ENCODE measurements around the gene BRSK1. TPM values are rescaled to one million over a fixed set of nuclear protein-coding genes. Genes with fewer than 3 reads are reported as not detected.

Gene BRSK1
- total and polyA plus RNA-seq, 2 of the 13 experiments (the other 11 are each of a cell fraction or from before 2014, with no cell fraction given), result 0.18 to 1.2 TPM

DNA sequence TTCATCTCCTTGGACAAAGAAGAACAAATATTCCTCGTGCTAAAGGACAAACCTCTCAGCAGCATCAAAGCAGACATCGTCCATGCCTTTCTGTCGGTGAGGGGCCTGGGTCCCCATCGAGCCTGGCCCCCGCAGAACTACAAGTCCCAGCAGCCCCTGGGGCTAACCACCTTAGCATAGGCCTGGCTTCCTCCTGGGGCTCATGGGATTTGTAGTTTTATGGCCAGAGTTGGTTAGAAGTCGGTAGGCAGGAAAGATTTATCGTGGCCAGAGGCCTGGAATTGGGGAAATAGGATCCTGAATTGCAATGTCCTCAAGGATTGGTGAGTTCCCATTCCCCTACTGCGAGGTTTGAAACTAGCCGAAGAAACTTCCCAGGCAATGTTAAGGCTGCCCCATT, 21.7 kb downstream of the BRSK1 start (continued):
- TF ChIP-seq ZBED4 (CRISPR knock-in tag; IDR thresholded peaks at IDR 0.05; ENCODE audit: borderline replicate concordance) (no peak), CREB1 (IDR thresholded peaks at IDR 0.05) (no peak), CREB1 (CRISPR knock-in tag; IDR thresholded peaks at IDR 0.05) (peak; percentile 54; the same call in 1 of the 2 replicates), HDAC2 (CRISPR knock-in tag; IDR thresholded peaks at IDR 0.05) (no peak), CHCHD3 (CRISPR knock-in tag; IDR thresholded peaks at IDR 0.05) (no peak), ZNF264 (CRISPR knock-in tag; IDR thresholded peaks at IDR 0.05) (no peak), KLF16 (CRISPR knock-in tag; IDR thresholded peaks at IDR 0.05) (0 out of 4 replicates have a peak, but pooled peaks of 1 of the 2 experiments have one; percentile 24), FOSL2 (CRISPR knock-in tag; IDR thresholded peaks at IDR 0.05) (0 out of 2 replicates have a peak, but pooled peaks have one; percentile 13), ARNT (IDR thresholded peaks at IDR 0.05) (no peak), ZHX1 (CRISPR knock-in tag; IDR thresholded peaks at IDR 0.05; ENCODE audit: low read depth) (no peak), NCOR1 (IDR thresholded peaks at IDR 0.05; ENCODE audit: borderline replicate concordance, low read length) (no peak), ZNF335 (CRISPR knock-in tag; IDR thresholded peaks at IDR 0.05) (no peak), PCBP1 (IDR thresholded peaks at IDR 0.05; ENCODE audit: borderline replicate concordance, low read depth, low read length) (no peak), HMG20B (CRISPR knock-in tag; conservative IDR thresholded peaks at IDR 0.05) (no peak), ATF6 (CRISPR knock-in tag; conservative IDR thresholded peaks at IDR 0.05) (no peak), ZNF878 (CRISPR knock-in tag; IDR thresholded peaks at IDR 0.05) (no peak)
- TF ChIP-seq, protein P1, sequence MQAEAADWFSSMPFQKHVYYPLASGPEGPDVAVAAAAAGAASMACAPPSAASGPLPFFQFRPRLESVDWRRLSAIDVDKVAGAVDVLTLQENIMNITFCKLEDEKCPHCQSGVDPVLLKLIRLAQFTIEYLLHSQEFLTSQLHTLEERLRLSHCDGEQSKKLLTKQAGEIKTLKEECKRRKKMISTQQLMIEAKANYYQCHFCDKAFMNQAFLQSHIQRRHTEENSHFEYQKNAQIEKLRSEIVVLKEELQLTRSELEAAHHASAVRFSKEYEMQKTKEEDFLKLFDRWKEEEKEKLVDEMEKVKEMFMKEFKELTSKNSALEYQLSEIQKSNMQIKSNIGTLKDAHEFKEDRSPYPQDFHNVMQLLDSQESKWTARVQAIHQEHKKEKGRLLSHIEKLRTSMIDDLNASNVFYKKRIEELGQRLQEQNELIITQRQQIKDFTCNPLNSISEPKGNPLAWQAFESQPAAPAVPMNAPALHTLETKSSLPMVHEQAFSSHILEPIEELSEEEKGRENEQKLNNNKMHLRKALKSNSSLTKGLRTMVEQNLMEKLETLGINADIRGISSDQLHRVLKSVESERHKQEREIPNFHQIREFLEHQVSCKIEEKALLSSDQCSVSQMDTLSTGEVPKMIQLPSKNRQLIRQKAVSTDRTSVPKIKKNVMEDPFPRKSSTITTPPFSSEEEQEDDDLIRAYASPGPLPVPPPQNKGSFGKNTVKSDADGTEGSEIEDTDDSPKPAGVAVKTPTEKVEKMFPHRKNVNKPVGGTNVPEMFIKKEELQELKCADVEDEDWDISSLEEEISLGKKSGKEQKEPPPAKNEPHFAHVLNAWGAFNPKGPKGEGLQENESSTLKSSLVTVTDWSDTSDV (CRISPR knock-in tag; IDR thresholded peaks at IDR 0.05), result no peak
- TF ChIP-seq, protein P2, sequence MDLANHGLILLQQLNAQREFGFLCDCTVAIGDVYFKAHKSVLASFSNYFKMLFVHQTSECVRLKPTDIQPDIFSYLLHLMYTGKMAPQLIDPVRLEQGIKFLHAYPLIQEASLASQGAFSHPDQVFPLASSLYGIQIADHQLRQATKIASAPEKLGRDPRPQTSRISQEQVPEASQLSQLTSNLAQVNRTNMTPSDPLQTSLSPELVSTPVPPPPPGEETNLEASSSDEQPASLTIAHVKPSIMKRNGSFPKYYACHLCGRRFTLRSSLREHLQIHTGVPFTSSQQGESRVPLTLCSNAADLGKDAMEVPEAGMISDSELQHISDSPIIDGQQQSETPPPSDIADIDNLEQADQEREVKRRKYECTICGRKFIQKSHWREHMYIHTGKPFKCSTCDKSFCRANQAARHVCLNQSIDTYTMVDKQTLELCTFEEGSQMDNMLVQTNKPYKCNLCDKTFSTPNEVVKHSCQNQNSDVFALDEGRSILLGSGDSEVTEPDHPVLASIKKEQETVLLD (CRISPR knock-in tag; IDR thresholded peaks at IDR 0.05; ENCODE audit: low read depth), result no peak
